ENCODE data around the gene KLRG1. TPM values are rescaled to one million over a fixed set of nuclear protein-coding genes. Genes with fewer than 3 reads are reported as not detected.

Gene KLRG1
- total and polyA plus RNA-seq, 2 of the 4 experiments (the other 2 are of a cell fraction): 0.36 to 0.54 TPM

- Histone ChIP-seq H2BK20ac (ENCODE audit: low read depth, low read length) (no peak overlapping the region), H3K4ac (ENCODE audit: low read depth, low read length) (no peak overlapping the region), H4K20me1 (ENCODE audit: insufficient read depth, low read length) (peaks cover 18% of the 10 kb centered on the region; the same call in 1 of the 2 replicates), H3K9ac (ENCODE audit: low read depth, low read length) (no peak overlapping the region), H3K14ac (replicated peaks; ENCODE audit: low read depth, low read length) (no peak overlapping the region), H3K4me1 (ENCODE audit: control insufficient read depth, insufficient read depth, low read length) (no peaks in the 10 kb centered on the region), H3K56ac (ENCODE audit: extremely low read depth, insufficient read depth, low read length) (no peak overlapping the region), H3K27ac (ENCODE audit: insufficient read depth, low read length) (no peak overlapping the region), H3K4me2 (ENCODE audit: low read depth, low read length) (no peak overlapping the region), H3K23ac (ENCODE audit: low read depth, low read length) (no peak overlapping the region), H2AFZ (replicated peaks; ENCODE audit: low read length, poor library complexity) (no peak overlapping the region), H2AK9ac (replicated peaks; ENCODE audit: low read depth, low read length, poor library complexity) (no peak overlapping the region), H2BK5ac (ENCODE audit: low read depth, low read length, poor library complexity, severe bottlenecking) (no peak overlapping the region), H3K27me3 (ENCODE audit: control insufficient read depth, insufficient read depth, low read length) (no peaks in the 10 kb centered on the region), H3K18ac (ENCODE audit: low read depth, low read length) (no peak overlapping the region), H2BK15ac (ENCODE audit: low read depth, low read length) (no peak overlapping the region), H3K4me3 (ENCODE audit: insufficient read depth, low read depth, low read length) (no peak overlapping the region), H2AK5ac (ENCODE audit: low read depth, low read length) (no peak overlapping the region), H4K5ac (ENCODE audit: low read depth, low read length) (no peak overlapping the region), H3K9me3 (ENCODE audit: control insufficient read depth, insufficient read depth, low read length) (no peaks in the 10 kb centered on the region), H4K8ac (ENCODE audit: low read depth in 2 of 2, low read length in 2 of 2) (no peak overlapping the region), H3K36me3 (ENCODE audit: control insufficient read depth, insufficient read depth, low read length) (peaks cover 13% of the 10 kb centered on the region), H3K79me1 (ENCODE audit: low read depth in 1 of 2, low read length in 2 of 2) (peaks cover 12 to 37% of the 10 kb centered on the region in 2 experiments), H3K9me1 (ENCODE audit: insufficient read depth, low read length) (no peaks in the 10 kb centered on the region; the same call in 1 of the 2 replicates), H2BK120ac (ENCODE audit: low read depth, low read length) (no peak overlapping the region), H4K91ac (ENCODE audit: insufficient read depth, low read depth, low read length) (no peak overlapping the region)
- BruUV-seq (replicated peaks): no TSS peak
- intact Hi-C loops (cut with micrococcal nuclease): loop anchor here (2.0 kb wide), 1 partner anchor 33 kb away; the partner anchor contains the start of gene PHC1
- in situ Hi-C loops (cut with MboI; ENCODE audit: low sequenced_read_pairs): no loop called here
- TF ChIP-seq FOS (IDR thresholded peaks at IDR 0.05; ENCODE audit: low read depth, low read length) (no peak), MXI1 (IDR thresholded peaks at IDR 0.05; ENCODE audit: borderline replicate concordance, low read depth, low read length) (no peak), USF2 (IDR thresholded peaks at IDR 0.05; ENCODE audit: low read depth, low read length) (no peak), RAD21 (IDR thresholded peaks at IDR 0.05; ENCODE audit: low read length) (no peak), CHD1 (IDR thresholded peaks at IDR 0.05; ENCODE audit: low read depth, low read length) (no peak), MAFK (IDR thresholded peaks at IDR 0.05; ENCODE audit: low read depth, low read length) (no peak), ELK1 (IDR thresholded peaks at IDR 0.05; ENCODE audit: borderline replicate concordance, low read depth, low read length) (no peak), CEBPB (IDR thresholded peaks at IDR 0.05; ENCODE audit: low read depth, low read length) (no peak), RCOR1 (IDR thresholded peaks at IDR 0.05; ENCODE audit: insufficient replicate concordance, low read length) (no peak), POLR2A (IDR thresholded peaks at IDR 0.05; ENCODE audit: low read depth, low read length) (no peak), MAZ (IDR thresholded peaks at IDR 0.05; ENCODE audit: borderline replicate concordance, low read depth, low read length) (no peak), CTCF (conservative IDR thresholded peaks at IDR 0.05; ENCODE audit: low read depth, low read length) (no peak), RFX5 (IDR thresholded peaks at IDR 0.05; ENCODE audit: low read depth, low read length) (no peak), BHLHE40 (IDR thresholded peaks at IDR 0.05; ENCODE audit: low read depth, low read length) (no peak), NFE2L2 (IDR thresholded peaks at IDR 0.05; ENCODE audit: low read depth, low read length) (no peak), SMC3 (IDR thresholded peaks at IDR 0.05; ENCODE audit: low read depth, low read length) (no peak)
- CTCF ChIA-PET: no interaction called here
- DNase-seq (no peak), ATAC-seq (ENCODE audit: low read depth) (no peak)
- POLR2A ChIA-PET (ENCODE audit: unreplicated experiment): interaction anchor here (0.6 kb wide), 2 partner anchors 129 to 178 kb away, joined by 3 to 7 read pairs; no protein-coding TSS in a partner anchor
- dilution Hi-C loops (cut with HindIII; ENCODE audit: low sequenced_read_pairs, unreplicated experiment): no loop called here
These were observed 41.6 kb upstream of the KLRG1 start for GRCh38 chr12:8947737-8948136.

Measured in IMR-90 (cell line).